GM19452 (cell line): Measurements from ENCODE around the gene C1R.
"Not testable (repeated sequence)": the region's sequence is repeated elsewhere in the genome, so short reads cannot be mapped to it uniquely, and the experiment has no call there.

Experiments used
- ATAC-seq: cut with Tn5 transposase; IDR thresholded peaks from one replicate; pipeline ENCODE4 v1.9.1; 2021; ENCODE audit not compliant: unreplicated experiment

The C1R gene

GRCh38 chr12:7038591-7038990, 53.7 kb downstream of the C1R start:
- ATAC-seq, result no peak

- ATAC-seq, result not testable (repeated sequence)
These were observed 54.8 kb downstream of the C1R start for GRCh38 chr12:7037411-7037810.

GRCh38 chr12:7035463-7035862, 56.8 kb downstream of the C1R start:
- no peak for ATAC-seq

- ATAC-seq, result no peak
These were observed 57.8 kb downstream of the C1R start for GRCh38 chr12:7034464-7034863.

- ATAC-seq, result no peak
These were observed 59.3 kb downstream of the C1R start for GRCh38 chr12:7032990-7033389.

- ATAC-seq, result no peak
These were observed 60.9 kb downstream of the C1R start for GRCh38 chr12:7031306-7031705.
